ENCODE measurements around the gene TMEM62.

GRCh38 chr15:43212299-43212698, 78.9 kb downstream of the TMEM62 start:
- TF ChIP-seq POLR2AphosphoS5 (IDR thresholded peaks at IDR 0.05) (no peak), CTCF (IDR thresholded peaks at IDR 0.05) (no peak), POLR2A (IDR thresholded peaks at IDR 0.05) (no peak)
